Activated CD4-positive, alpha-beta memory T cell treated with anti-CD3 and anti-CD28 coated beads for 36 hours (primary cell): ENCODE data around the gene MAP1B. TPM values are rescaled to one million over a fixed set of nuclear protein-coding genes. Genes with fewer than 3 reads are reported as not detected.
"Not testable (repeated sequence)": the region's sequence is repeated elsewhere in the genome, so short reads cannot be mapped to it uniquely, and the experiment has no call there.

Source experiments
- CTCF ChIA-PET: fragments of 350-600 bp; sonication (Branson Sonifier 250); formaldehyde crosslinking; loops from one replicate; lab custom pipeline; 2021; ENCODE audit warnings: antibody characterized with exemption, inconsistent platforms; lab: Charles Lee
- POLR2A ChIA-PET: fragments of 350-600 bp; sonication (Branson Sonifier 250); formaldehyde crosslinking; loops from one replicate; lab custom pipeline; 2021; ENCODE audit warnings: antibody characterized with exemption; lab: Charles Lee
- DNase-seq: peaks from one replicate; pipeline ENCODE4 v3.0.0-alpha.2; 2020
- H3K27ac Mint-ChIP-seq: one replicate; pipeline ENCODE4 v1.8.0; 2021; ENCODE audit warnings: mixed read lengths
- H3K27me3 Mint-ChIP-seq: one replicate; pipeline ENCODE4 v1.8.0; 2021; ENCODE audit warnings: mixed read lengths
- H3K36me3 Mint-ChIP-seq: one replicate; pipeline ENCODE4 v1.8.0; 2021; ENCODE audit warnings: mixed read lengths
- H3K4me1 Mint-ChIP-seq: one replicate; pipeline ENCODE4 v1.8.0; 2021; ENCODE audit warnings: low read depth, mixed read lengths
- H3K4me3 Mint-ChIP-seq: one replicate; pipeline ENCODE4 v1.8.0; 2021; ENCODE audit warnings: mild to moderate bottlenecking, mixed read lengths
- H3K9me3 Mint-ChIP-seq: one replicate; pipeline ENCODE4 v1.8.0; 2021; ENCODE audit warnings: mixed read lengths
- intact Hi-C: fragments of 100-400 bp; cut with micrococcal nuclease; formaldehyde crosslinking; loops from one replicate; pipeline ENCODE4 v1.15.1; 2023
- total RNA-seq, 2 experiments: library from RNA; stranded (reverse); gene quantifications; one replicate each; pipeline ENCODE4 v1.2.3, GENCODE V29; 2021

The MAP1B gene
- total RNA-seq, 2 experiments from 2014 or later: 0.51 to 0.78 TPM

DNA sequence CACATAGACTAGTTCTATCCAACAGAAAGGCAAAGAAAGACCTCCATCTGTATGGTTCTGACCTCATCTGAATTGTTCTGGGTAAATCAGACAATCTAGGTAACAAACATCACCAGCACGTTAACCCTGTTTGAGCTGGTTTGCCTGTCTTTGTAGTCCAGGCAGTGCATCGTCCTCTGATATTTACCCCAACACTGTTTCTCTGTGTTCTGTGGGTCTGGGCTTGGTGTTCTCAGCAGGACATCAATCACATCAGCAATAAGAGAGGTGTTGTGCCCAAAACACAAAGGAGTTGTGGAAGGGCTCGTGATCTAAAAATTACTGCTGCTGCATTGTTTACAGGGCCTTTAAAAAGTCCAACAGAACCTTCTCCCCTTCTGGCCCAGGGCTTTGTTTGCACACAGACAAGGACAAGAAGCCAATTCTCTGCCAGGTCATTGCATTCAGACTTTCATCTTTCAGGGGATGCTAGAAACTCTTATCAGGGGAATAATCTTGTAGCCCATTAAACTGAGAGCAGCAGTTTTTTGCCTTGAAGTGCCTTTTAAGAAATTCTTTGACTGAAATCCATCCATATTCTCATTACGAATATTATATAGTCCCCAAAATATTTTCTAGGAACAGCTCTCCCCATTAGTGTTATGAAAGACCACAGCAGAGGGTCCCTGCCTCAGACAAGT, 30.5 kb upstream of the MAP1B start:
- ChIA-PET POLR2A (no interaction called here), CTCF (no interaction called here)
- no peaks in the 10 kb centered on the region for H3K4me1 Mint-ChIP-seq
- no peak for DNase-seq
- H3K27me3 Mint-ChIP-seq: peaks cover 18% of the 10 kb centered on the region
- H3K9me3 Mint-ChIP-seq: no peaks in the 10 kb centered on the region
- H3K36me3 Mint-ChIP-seq: no peaks in the 10 kb centered on the region
- no peak overlapping the region for H3K27ac Mint-ChIP-seq
- intact Hi-C loops: no loop called here
- H3K4me3 Mint-ChIP-seq: no peak overlapping the region

DNA sequence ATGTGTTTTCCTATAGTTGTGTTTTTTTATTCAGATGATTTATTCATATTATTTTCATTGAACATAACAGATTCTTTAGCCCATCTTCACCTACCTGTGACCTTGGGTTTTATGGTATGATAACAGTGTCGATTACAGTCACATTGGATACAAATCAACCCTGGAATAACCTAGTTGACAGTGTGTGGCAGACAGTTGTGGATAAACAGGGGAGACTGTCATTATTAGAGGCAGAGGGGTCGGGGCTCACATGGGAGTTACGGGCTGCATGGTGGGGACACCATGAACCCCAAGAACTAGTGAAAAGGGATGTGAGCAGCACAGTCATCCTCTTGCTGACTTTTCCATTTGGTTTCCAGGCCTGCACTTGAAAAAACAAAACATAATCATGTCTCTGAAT, 29.9 kb upstream of the MAP1B start:
- no peak for DNase-seq
- H3K36me3 Mint-ChIP-seq: no peaks in the 10 kb centered on the region
- peaks cover 18% of the 10 kb centered on the region for H3K27me3 Mint-ChIP-seq
- H3K4me1 Mint-ChIP-seq: no peaks in the 10 kb centered on the region
- H3K27ac Mint-ChIP-seq: no peak overlapping the region
- intact Hi-C loops: no loop called here
- no peaks in the 10 kb centered on the region for H3K9me3 Mint-ChIP-seq
- CTCF ChIA-PET: no interaction called here
- no peak overlapping the region for H3K4me3 Mint-ChIP-seq
- POLR2A ChIA-PET: no interaction called here

DNA sequence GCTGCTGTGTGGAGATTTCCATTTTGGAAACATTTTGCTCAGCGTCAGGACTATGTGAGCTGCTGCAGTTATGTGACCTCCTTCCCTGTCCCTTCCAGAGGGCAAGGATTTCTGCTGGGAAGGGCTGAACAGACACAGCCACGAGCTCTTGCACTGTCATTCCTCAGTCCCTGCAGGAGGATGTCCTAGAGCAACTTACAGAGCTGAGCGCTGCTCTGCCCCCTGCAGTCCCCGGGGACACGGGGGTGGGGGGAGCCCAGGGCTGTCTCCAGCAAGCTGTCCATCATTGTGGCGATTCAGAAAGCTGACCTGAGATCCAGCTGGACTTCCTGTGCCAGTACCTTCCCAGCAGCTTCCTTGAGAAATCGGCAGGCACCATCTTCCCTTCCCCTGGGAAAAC, 28.0 kb upstream of the MAP1B start:
- Mint-ChIP-seq H3K9me3 (no peaks in the 10 kb centered on the region), H3K4me1 (no peaks in the 10 kb centered on the region), H3K4me3 (no peak overlapping the region), H3K27me3 (peaks cover 25% of the 10 kb centered on the region), H3K36me3 (no peaks in the 10 kb centered on the region), H3K27ac (no peak overlapping the region)
- ChIA-PET POLR2A (no interaction called here), CTCF (no interaction called here)
- intact Hi-C loops: no loop called here
- no peak for DNase-seq

DNA sequence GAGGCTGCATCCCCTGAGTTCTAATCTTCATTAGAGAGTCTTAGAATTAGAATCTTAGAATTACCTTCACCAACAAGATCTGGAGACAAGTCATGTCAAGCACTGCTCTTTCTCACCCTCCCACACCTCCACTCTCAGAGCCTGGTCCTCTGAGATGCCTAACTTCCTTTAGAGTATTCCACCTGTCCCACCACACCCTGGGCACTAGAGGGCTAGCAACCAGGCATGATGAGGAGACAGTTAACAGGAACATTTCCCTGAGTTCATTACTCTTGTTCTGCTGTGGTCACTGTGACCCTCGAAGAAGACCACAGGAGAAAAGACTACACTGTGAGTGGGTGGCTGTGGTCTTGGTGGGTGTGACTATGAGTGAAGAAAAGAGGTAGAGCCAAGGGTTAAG, 25.2 kb upstream of the MAP1B start:
- Mint-ChIP-seq H3K4me3 (no peak overlapping the region), H3K4me1 (no peaks in the 10 kb centered on the region), H3K27ac (no peak overlapping the region), H3K27me3 (peaks cover 33% of the 10 kb centered on the region), H3K36me3 (no peaks in the 10 kb centered on the region), H3K9me3 (no peaks in the 10 kb centered on the region)
- DNase-seq: no peak
- ChIA-PET CTCF (no interaction called here), POLR2A (no interaction called here)
- intact Hi-C loops: no loop called here

DNA sequence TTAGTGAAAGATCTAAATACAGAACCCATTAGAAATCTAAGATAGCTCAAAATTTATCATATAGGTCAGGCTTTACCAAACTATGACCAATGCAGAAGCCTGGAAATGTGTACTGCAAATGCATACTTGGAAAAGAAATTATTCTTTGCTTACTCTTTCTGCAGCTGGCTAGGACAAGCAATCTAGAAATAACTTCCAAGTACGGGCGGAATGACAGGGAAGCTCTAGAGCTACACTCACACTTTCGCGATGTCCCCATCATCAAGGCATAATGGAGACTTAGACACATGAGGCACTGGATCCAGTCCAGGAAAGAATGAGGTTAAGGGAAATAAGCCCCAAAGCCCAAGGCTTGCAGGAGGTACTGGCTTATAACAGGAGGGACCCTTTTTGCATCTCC, 22.4 kb upstream of the MAP1B start:
- no peak overlapping the region for H3K4me3 Mint-ChIP-seq
- POLR2A ChIA-PET: no interaction called here
- H3K27ac Mint-ChIP-seq: no peak overlapping the region
- intact Hi-C loops: no loop called here
- peaks cover 27% of the 10 kb centered on the region for H3K27me3 Mint-ChIP-seq
- no peaks in the 10 kb centered on the region for H3K9me3 Mint-ChIP-seq
- no peaks in the 10 kb centered on the region for H3K4me1 Mint-ChIP-seq
- no peak for DNase-seq
- CTCF ChIA-PET: interaction anchor here (1.1 kb wide), 1 partner anchor 62 kb away, joined by 3 read pairs; no protein-coding TSS in a partner anchor
- H3K36me3 Mint-ChIP-seq: no peaks in the 10 kb centered on the region

DNA sequence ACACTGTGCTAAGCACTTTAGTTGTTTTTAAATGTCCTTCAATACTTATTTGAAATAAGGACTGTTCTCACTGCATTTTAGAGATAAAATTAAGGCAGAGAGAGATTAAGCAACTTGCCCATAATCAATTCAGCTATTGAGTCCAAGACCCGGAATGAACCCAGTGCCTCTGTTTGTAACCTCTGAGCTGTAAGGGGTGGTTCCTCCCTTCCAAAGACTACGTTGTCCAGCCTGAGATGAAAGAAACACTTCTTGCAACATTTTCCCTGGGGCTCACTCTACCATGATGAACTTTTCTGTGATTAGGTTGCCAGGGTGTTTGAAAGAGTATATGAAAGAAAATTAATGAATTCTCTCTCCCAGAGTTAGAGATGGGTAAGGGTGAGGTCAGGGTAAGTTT, 22.0 kb upstream of the MAP1B start:
- no peaks in the 10 kb centered on the region for H3K4me1 Mint-ChIP-seq
- no peaks in the 10 kb centered on the region for H3K9me3 Mint-ChIP-seq
- POLR2A ChIA-PET: no interaction called here

DNA sequence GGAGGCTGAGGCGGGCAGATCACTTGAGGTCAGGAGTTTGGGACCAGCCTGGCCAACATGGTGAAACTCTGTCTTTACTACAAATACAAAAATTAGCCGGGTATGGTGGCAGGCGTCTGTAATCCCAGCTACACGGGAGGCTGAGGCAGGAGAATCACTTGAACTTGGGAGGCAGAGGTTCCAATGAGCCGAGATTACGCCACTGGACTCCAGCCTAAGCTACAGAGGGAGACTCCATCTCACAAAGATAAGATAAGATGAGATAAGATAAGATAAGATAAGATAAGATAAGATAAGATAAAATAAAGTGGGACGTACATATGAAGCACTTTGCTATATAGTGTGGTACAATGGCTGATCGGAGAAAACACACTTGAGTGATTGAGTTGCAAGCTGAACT, 17.6 kb upstream of the MAP1B start:
- peaks cover 11% of the 10 kb centered on the region for H3K4me1 Mint-ChIP-seq
- CTCF ChIA-PET, POLR2A ChIA-PET, H3K36me3 Mint-ChIP-seq, H3K4me3 Mint-ChIP-seq, DNase-seq, H3K9me3 Mint-ChIP-seq, H3K27ac Mint-ChIP-seq: not testable (repeated sequence)
- intact Hi-C loops: loop anchor here (5.0 kb wide), 3 partner anchors 108 to 258 kb away; no protein-coding TSS in a partner anchor
- H3K27me3 Mint-ChIP-seq: peaks cover 23% of the 10 kb centered on the region

More for the DNA sequence above, 22.0 kb upstream of the MAP1B start:
- DNase-seq: no peak
- intact Hi-C loops: no loop called here
- Mint-ChIP-seq H3K27me3 (peaks cover 25% of the 10 kb centered on the region), H3K36me3 (no peaks in the 10 kb centered on the region), H3K27ac (no peak overlapping the region), H3K4me3 (no peak overlapping the region)
- CTCF ChIA-PET: interaction anchor here (1.1 kb wide), 1 partner anchor 62 kb away, joined by 3 read pairs; no protein-coding TSS in a partner anchor

DNA sequence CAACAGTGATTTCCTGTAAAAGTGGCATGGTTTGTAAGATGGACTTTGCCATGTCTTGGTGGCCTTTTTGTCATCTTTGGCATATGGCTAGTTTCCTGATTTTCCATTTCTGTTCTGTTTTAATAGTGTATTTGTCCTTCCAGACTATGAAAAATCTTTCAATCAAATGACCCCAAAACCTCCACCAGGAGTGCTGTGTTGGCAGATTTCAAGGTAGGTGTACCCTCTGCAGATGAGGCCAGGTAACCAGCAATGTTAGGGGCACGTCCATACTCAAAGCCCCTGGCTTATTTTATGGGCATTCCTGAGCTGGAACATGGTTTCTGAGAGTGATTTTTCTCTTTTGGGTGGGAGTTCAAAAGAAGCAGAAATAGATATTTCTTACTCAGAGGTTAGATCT, 15.2 kb upstream of the MAP1B start:
- DNase-seq: no peak
- H3K4me3 Mint-ChIP-seq: no peak overlapping the region
- ChIA-PET POLR2A (no interaction called here), CTCF (no interaction called here)
- H3K9me3 Mint-ChIP-seq: no peaks in the 10 kb centered on the region
- peaks cover 24% of the 10 kb centered on the region for H3K27me3 Mint-ChIP-seq
- H3K4me1 Mint-ChIP-seq: peaks cover 11% of the 10 kb centered on the region
- H3K27ac Mint-ChIP-seq: no peak overlapping the region
- intact Hi-C loops: loop anchor here (5.0 kb wide), 3 partner anchors 105 to 255 kb away; no protein-coding TSS in a partner anchor
- no peaks in the 10 kb centered on the region for H3K36me3 Mint-ChIP-seq

DNA sequence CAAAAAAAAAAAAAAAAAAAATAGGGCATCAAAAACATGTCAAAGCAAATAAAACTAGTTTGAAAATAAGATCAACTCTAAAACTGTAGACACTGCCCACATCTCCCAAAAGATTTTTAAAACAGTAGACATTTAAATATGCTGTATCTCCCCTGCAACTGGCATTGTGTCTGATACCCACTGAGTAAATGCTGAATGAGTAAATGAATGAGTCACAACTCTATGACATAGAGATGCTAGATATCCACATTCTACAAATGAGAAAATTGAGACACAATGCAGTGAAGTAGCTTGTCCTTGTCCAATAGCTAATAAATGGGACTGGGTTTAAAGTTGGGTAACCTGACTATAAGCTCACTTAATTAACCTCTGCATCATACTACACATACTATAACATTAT, 14.1 kb upstream of the MAP1B start:
- ChIA-PET CTCF (no interaction called here), POLR2A (no interaction called here)
- Mint-ChIP-seq H3K27me3 (peaks cover 29% of the 10 kb centered on the region), H3K9me3 (no peaks in the 10 kb centered on the region), H3K4me3 (no peak overlapping the region), H3K36me3 (no peaks in the 10 kb centered on the region), H3K4me1 (peaks cover 11% of the 10 kb centered on the region), H3K27ac (no peak overlapping the region)
- intact Hi-C loops: loop anchor here (1.0 to 5.0 kb wide), 4 partner anchors 46 to 254 kb away; no protein-coding TSS in a partner anchor
- DNase-seq: no peak

DNA sequence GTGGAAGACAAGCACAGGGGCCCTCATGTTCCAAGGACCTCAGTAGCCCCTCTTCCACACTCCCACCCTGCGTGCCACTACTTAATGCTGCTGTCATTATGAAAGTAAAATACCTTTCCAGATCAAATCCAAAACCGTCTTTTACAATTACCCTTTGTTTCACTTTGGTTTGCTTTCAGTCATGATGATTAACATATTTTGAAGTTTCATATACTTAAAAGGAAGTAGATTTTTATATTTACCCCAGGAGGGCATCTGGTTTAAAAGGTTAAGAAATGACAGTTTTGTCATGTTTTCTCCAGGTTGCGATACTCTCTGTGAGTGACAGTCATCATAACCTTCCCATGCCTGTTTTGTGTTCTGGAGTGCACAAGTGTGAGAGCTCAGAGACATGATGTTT, 13.5 kb upstream of the MAP1B start:
- Mint-ChIP-seq H3K27me3 (peaks cover 25% of the 10 kb centered on the region), H3K27ac (no peak overlapping the region), H3K4me3 (no peak overlapping the region), H3K9me3 (no peaks in the 10 kb centered on the region), H3K4me1 (peaks cover 11% of the 10 kb centered on the region), H3K36me3 (no peaks in the 10 kb centered on the region)
- intact Hi-C loops: loop anchor here (1.0 to 5.0 kb wide), 5 partner anchors 45 to 493 kb away; no protein-coding TSS in a partner anchor
- POLR2A ChIA-PET: no interaction called here
- peak; percentile 23 for DNase-seq
- CTCF ChIA-PET: no interaction called here

DNA sequence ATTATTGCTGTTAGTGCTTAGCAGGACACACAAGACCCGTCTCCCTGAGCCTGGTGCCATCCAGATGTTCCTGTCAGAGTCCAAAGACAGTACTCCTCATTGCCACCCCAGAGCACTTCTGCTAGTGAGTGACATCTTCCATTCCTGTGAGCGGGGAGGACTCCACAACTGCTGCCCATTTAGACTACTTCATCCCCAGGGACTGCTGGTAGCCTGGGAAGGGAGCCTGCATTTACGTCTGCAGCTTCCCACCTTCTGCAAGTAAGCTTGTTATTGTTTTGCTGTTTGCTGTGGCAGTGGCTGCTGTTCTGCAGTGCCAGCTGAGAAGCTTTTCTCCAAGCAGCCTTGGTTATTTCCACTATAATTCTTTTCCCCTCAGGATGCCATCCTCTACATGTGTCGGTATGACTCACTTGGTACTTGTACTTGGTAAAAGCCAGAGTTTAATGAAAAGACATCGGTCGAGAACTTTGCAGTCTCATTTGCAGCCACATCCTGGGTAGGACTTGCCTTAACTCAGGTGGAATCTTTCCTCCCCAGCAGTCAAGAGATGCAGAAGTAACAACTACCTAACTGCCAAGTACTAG, 10.6 kb upstream of the MAP1B start:
- H3K27me3 Mint-ChIP-seq: peaks cover 38% of the 10 kb centered on the region
- no peak overlapping the region for H3K27ac Mint-ChIP-seq
- DNase-seq: no peak
- H3K9me3 Mint-ChIP-seq: no peaks in the 10 kb centered on the region
- H3K4me3 Mint-ChIP-seq: no peak overlapping the region
- POLR2A ChIA-PET: no interaction called here
- CTCF ChIA-PET: no interaction called here
- intact Hi-C loops: no loop called here
- no peaks in the 10 kb centered on the region for H3K36me3 Mint-ChIP-seq
- peaks cover 11% of the 10 kb centered on the region for H3K4me1 Mint-ChIP-seq

DNA sequence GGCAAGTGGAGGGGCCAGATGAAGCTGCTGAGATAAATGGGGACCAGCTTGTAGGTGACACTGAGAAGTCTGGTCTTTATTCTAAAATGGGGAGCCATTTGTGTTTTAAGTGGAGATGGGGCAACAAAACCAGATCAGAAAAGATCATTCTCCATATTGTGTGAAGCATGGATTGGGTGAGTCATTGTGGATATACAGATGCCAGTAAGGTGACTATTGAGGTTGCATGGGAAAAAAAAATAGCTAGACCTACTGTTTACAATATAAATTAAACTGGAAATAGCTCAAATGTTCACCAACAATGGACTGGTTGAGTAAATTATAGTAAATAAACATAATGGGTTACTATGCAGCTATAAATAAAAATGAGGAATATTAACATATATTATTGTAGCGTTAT, 5.4 kb upstream of the MAP1B start:
- Mint-ChIP-seq H3K9me3 (no peaks in the 10 kb centered on the region), H3K4me3 (no peak overlapping the region), H3K4me1 (peaks cover 2% of the 10 kb centered on the region), H3K36me3 (no peaks in the 10 kb centered on the region), H3K27me3 (peaks cover 41% of the 10 kb centered on the region), H3K27ac (no peak overlapping the region)
- CTCF ChIA-PET: no interaction called here
- DNase-seq: no peak
- intact Hi-C loops: no loop called here
- POLR2A ChIA-PET: no interaction called here

DNA sequence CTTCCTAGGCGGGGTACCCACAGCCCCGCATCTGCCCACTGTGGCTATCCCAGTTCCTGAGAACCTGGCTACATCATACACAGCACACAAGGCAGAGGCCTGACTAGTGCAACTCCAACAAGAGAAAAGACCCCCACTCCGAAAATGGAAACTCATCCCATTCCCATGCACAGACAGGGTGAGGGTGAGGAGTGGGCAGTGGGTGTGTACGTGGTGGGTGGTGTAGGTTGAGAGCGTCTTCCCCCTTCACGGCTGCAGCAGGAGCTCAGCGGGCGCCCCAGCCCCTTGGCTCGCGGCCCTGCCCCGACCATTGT, 501 bp upstream of the MAP1B start:
- ChIA-PET CTCF (no interaction called here), POLR2A (no interaction called here)
- intact Hi-C loops: no loop called here
- no peak for DNase-seq
- Mint-ChIP-seq H3K27ac (no peak overlapping the region), H3K4me1 (peaks cover 8% of the 10 kb centered on the region), H3K36me3 (no peaks in the 10 kb centered on the region), H3K4me3 (peak overlapping the region; percentile 23), H3K9me3 (no peaks in the 10 kb centered on the region), H3K27me3 (peaks cover 51% of the 10 kb centered on the region)
